ENCODE data around the gene KCP. TPM values are rescaled to one million over a fixed set of nuclear protein-coding genes. Genes with fewer than 3 reads are reported as not detected.

KCP gene
- total RNA-seq, 1 donor from 2014 or later = 0.06 TPM

DNA sequence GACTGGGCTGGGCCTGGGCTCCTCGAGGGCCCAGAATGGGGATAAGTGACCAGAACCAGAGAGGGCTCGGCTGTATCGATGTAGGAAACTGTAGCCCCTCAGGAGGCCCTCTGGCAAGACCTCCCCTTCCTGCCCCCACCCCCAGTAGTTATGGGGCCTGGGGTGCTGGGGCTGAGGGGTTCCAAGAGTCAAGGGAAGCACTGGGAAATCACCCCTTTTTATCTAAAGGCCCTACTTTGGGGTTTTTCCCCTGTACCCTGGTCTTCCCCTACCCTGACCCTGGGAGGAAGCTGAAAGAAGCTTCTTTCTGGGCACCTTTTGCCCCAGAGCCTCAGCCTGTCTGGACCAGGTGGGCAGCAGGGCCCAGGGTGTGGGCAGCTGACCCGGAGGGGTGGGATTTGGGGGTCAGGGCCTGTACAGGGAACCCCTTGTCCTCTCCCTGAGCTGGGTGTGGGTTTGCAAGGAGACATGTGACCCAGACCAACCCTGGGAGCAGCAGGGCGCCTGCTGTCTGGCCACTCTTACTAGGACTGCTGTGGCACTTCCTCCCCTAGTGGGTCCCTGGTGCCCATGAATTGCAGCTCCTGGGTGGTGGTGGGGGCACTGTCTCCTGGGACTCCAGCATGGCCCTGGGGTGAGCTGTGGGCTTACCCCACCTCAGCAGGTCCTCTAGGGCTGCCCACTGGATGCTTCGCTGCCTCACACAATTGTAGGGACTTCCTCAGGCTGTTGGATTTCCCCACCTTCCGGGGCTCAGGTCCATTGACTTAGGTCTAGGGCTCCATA, 28.8 kb upstream of the KCP start:
- no peak for DNase-seq (ENCODE audit: extremely low read depth, low read depth, low spot score)

DNA sequence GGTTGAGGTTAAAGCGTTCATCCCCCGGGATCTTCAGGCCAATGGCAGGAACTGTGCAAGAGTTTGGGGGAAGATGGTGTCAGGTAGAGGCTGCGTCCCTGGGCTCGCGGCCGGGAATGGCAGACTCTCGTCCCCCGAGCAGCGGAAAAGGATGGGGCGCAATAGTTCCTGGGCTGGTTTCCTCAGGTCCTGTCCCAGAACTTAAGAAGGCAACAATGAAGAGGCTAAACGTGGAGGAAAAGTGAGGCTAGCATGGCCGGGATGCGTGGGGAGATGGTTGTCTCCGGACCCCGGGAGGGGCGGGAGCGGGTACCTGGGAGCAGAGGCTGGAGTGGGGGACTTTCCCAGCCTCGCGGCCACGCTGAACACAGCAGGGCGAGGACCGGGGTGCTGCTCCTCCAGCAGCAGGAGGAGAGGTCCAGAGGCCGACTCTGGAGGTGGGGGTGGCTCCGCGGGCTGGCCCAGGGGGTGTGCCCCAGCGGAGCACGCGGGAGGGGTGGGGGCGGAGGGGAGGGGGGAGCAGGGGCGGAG, 28.1 kb upstream of the KCP start:
- DNase-seq (ENCODE audit: extremely low read depth, low read depth, low spot score) = no peak

DNA sequence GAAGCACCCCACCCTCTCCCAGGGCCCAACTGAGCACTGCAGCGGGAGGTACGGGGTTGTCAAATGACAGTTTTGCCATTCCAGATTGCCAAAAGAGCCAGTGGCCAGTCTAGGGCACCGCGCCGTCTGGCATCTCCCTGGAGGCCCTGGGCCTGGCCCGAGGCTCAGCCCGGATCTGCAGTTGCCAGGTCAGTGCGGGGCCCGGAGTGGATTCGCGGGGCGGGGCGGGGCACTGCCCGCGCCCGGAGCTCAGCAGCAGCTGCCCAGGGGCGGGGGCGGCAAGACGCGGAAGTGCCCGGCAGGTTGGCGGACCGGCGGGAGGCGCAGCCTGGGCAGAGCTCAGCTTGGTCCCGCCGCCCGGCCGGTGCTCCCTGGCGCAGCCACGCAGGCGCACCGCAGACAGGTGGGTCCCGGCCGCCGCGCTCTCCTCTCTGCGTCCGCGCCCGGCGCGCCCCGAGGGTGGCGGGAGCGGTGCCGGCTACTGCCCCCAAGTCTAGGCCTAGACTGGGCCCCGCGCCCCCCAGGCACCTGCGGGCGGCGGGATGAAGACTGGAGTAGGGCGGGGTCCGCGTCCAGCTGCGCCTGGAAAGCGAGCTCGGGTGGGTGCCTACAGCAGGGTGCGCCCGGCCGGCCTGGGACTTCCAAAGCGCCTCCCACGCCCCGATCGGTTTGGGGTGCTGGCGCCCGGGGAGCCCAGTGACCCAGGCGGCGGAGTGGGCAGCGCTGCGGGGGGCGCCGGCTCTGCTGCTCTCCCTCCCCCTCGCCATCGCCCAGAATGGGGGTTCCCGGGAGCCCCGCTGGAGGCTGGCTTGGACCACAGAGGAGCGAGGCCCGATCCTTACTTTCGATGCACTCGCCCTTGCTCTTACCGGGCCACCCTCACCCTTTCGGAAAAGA, 27.4 kb upstream of the KCP start, which contains the start of gene IRF5:
Gene IRF5, plus strand, starts transcription at position 281 of the 897 bp plus-strand sequence. CDS start 4,155 bp downstream, outside the sequence.
- DNase-seq (ENCODE audit: extremely low read depth, low read depth, low spot score) = no peak

DNA sequence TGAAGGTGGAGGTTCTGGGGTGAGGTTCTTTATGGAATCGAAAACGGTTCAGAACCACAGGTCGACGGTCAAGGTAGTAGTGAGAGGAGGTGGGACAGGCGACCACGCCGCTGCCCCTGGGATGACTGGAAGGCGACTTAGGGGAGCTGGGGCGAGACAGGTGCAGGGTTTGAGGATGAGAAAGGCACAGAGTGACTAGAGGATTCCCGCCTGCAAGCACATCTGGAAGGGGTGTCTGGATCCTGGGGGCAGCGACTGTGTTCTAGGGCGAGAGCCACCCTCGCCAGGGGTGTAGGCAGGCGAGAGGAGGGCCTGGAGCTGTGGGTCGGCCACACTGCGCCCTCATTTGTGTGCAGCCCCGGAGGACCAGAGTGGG, 26.8 kb upstream of the KCP start:
- DNase-seq (ENCODE audit: extremely low read depth, low read depth, low spot score) = no peak

DNA sequence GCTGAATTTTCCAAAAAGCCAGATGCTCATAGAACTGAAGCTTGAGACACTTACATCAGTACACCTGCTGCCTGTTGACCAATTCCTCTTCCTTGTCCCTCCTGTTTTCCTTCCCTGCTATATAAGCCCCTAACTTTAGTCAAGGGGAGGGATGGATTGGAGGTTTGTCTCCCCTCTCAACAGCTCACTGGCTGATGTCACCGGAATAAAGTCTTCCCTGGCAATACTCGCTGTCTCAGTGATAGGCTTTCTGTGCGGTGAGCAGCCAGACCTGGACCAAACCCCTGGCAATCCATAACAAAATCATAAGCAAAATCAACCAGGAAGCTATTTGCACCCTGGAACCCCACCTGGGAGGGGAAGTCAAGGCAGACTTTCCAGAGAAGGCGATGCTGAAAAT, 26.3 kb upstream of the KCP start:
- DNase-seq (ENCODE audit: extremely low read depth, low read depth, low spot score) = no peak

DNA sequence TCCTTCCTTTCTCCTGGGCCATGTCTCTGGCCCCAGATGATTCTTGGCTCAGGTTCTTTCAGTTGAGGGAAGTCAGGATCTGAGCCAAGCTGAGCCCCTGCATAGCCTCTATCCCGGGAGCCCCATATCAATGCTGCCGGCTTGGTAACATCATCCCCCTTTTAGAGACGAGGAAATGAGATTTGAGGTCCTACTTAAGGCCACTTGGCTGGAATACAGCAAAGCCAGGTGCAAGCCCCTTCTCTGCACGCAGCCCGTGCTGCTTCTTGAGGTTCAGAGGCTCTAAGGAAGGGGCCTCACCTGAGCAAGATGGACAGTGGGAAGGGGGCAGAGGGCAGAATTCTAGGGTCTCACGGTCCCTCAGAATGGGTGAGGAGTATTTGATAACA, 24.8 kb upstream of the KCP start:
- DNase-seq (ENCODE audit: extremely low read depth, low read depth, low spot score) = no peak

DNA sequence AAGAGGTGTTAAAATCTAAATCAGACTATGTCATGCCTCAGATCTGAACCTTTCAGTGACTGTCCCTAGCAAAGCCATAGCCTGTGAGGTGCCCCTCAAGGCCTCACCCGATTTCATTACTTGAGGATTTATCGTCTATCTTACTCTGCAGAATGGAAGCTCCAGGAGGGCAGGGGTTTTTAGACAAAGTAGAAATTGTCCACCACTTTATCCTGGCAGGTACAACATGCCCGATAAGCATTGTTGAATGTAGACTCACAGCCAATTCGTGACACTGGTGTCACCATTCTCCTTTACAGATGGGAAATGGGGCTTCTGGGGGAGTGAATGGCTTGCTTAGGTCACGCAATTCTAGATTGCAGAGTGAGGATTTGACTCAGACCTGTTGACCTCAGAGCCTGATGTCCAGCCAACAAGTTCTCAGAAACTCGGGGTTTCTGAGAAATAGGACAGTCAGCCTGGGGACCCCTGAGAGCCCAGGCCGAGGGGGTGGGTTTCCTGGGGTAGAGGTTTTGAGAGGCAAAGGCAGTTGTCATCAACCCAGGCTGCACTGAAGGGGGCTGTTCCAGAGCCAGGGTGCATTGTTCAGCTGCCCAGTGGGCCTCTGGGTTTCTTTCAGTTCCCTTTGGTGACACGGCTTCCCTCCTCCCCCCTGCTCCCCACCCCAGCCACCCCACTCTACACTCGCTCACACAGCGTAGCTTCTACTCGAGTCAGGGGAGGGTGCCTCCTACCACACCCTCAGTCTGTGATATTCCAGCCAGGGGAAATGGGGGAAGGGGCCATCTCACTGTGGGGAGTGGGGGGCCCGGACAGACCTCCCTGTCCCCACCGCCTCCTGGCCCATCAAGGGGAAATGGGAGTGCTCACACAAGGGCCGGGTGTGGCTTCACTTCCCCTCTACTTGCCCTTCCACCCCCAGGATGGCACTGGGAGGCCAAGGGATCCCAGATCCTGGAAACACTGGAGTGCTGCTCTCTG, 24.1 kb upstream of the KCP start:
- no peak for DNase-seq (ENCODE audit: extremely low read depth, low read depth, low spot score)

DNA sequence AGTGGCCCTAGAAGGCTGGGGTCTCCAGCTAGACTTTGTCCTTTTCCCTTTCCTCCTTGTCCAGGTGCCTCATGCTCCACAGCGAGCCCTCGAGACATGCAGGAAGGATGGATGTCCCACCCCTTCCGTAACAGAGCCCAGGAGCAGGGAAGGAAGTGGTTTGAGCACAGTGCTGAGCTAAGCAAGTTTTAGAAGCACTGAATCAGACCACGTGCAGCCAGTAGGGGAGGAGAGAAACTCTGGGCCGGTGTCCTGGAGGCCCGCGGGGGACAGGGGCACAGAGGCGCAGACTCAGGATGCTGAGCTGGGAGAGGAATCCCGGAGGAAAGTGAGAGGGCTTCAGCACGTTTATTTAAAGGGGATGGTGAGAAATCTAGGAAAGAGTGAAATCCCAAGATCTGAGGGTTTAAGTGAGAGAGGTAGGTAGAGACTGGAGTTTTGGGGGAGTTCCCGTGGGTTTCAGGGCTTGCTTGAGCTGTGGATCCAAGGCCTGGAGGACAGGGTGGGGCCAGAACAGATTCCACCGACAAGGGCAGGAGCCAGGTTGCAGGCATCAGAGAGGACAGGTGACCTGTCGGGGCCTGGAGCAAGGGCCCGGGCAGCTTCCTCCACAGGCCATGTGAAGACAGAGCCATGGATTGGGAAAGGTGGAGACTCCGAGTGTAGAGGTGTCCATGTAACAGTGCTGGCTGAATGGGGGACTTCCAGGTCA, 22.8 kb upstream of the KCP start:
- no peak for DNase-seq (ENCODE audit: extremely low read depth, low read depth, low spot score)

DNA sequence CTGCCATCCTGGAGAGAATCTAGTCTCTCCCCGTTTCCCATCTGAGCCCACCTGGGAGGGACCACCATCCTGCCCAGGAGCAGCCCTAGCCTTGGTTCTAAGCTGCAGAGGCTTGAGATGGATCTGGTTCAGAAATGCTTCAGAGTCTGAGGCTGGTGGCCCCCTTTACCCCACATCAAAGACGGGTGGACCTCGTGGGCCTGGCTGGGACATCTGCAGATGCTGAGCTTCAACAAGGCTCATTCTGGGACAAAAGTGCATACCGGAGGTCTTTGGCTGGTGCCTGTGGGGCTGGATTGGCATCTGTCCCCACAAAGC, 22.3 kb upstream of the KCP start:
- no peak for DNase-seq (ENCODE audit: extremely low read depth, low read depth, low spot score)

DNA sequence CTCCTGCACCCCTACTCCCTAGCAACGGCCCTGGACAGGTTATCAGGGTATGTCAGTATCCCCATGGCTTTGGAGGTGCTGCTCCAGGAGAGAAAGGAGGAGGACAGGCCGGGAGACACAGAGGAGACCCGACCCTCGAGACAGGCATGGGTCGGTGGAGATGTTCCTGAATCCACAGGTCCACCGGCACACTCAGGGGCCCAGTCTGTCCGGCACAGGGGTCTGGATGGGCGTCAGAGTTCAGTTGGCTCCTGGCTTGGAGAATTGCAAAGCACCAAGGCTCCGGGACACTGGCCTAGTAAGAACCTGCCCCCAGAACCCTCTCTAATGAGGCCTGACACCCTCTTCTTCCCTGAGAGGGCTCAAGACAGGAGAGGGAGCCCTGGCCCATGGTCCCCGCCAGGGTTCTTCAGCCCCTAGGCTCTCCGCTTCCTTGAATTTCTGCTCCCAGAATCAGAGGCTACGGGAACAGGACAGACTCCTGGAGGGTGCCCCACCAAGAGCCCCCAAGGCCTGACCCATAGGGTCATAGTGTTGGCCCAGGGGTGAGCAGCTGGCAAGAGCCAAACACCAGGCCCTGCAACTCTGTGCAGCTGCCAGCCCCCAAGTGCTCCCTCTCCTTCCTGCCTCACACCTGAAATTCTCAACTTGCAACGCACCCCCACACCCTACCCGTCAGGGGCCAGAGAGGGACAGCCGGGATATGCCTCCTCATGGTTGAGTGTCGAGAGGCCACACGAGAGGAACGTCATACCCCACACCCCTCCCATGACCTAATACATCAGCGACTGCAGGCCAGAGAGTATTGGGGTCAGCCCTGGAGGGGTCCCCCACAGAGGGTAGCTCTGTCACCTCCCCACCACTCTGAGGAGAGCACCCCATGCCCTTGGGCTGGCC, 21.7 kb upstream of the KCP start:
- DNase-seq (ENCODE audit: extremely low read depth, low read depth, low spot score) = no peak

DNA sequence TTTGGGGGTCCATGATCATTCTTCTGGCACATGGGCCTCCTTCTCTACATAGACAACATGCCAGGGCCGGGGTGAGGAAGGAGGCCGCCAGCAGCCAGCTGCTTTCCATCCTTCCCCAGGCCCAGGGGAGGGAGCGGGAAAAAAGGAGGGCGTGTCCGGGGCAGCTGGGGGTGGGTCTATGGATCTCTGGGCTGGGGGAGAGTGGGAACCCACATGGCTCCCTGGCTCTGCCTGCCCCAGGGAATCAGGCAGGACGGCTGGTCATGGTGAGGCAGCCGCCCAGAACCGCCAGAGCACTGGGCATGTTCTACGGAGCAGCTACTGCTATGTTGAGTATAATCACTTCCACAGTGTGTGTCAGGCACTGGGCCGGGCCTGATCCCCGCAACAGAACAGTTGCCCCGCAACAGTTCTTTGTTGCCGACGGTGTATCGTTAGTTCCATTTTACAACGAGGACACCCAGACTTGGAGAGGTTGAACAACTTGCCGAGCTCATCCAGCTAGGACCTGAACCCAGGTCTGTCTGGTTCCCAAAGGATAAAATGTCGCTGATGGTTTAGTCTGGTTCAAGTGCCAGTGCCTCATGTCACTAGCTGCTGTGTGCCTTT, 20.8 kb upstream of the KCP start:
- DNase-seq (ENCODE audit: extremely low read depth, low read depth, low spot score) = no peak

DNA sequence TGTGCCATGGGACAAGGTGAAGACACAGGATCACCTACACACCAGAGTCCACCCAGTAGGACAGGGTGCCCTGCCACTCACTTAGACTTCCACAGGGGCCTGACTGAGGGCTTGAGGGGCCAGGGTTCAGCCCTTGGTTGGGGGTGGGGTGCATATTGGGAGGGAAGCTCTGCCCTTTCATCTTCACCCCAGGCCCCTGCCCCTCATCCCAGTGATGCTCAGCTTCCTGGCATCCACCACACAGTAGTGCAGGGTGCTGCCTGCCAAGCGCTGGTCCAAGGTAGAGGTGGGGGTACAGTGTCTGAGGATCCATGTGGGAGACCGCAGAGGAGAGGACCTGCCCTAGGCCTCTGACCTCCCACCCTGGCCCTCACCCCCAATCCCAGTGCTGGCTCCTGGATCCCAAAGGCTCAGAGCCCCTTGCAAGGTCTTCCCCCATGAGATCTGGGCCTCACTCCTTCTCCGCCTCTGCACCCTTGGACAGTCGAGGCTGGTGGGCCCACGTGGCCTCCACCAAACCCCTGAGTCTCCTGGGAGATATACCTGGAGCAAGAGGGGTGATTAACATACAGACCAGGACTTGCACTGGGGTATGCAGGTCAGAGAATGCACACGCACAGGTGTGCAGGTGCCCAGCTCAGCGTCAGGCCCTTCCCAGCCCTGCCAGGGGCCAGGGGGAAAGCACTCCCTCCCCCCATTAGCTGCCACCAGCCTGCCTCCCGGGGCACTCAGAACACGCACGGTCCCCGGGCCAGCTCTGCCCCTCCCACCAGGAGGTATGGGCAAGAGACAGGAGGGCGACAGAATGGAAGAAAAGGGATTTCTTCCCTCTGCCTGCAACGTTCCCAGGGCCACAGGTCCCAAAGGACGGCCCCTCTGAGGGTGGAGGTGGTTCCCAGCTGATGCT, 18.6 kb upstream of the KCP start:
- no peak for DNase-seq (ENCODE audit: extremely low read depth, low read depth, low spot score)

DNA sequence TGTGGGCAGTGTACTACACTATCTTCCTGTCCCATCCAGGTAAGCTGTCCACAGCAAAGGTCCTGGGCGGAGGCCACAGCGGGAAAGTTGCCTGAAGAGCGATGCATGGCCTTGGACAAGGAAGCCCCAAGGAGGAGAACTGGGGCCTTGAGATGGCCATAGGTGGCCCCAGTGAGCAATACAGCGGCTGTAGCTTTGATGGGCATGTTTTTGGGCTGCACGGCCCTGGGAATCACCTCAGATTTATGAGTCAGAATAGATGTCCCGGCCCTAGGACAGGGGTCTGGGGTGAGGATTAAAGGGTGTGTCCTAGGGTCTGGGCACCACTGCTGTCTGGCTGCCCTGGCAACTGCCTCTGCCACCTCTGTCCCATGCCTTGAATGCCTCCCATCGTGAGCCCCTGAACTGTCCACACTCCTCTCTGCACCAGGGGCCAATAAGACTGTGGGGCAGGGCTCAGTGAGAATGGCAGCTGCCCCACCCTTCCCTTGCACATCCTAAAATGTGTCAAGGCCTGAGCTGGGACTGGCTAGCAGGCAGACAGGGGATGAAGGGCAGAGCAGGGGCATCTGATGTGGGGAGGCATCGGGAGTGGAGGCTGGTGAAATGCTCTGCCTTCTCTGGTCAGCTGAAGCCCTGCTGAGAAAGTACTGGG, 17.8 kb upstream of the KCP start:
- DNase-seq (ENCODE audit: extremely low read depth, low read depth, low spot score) = no peak

DNA sequence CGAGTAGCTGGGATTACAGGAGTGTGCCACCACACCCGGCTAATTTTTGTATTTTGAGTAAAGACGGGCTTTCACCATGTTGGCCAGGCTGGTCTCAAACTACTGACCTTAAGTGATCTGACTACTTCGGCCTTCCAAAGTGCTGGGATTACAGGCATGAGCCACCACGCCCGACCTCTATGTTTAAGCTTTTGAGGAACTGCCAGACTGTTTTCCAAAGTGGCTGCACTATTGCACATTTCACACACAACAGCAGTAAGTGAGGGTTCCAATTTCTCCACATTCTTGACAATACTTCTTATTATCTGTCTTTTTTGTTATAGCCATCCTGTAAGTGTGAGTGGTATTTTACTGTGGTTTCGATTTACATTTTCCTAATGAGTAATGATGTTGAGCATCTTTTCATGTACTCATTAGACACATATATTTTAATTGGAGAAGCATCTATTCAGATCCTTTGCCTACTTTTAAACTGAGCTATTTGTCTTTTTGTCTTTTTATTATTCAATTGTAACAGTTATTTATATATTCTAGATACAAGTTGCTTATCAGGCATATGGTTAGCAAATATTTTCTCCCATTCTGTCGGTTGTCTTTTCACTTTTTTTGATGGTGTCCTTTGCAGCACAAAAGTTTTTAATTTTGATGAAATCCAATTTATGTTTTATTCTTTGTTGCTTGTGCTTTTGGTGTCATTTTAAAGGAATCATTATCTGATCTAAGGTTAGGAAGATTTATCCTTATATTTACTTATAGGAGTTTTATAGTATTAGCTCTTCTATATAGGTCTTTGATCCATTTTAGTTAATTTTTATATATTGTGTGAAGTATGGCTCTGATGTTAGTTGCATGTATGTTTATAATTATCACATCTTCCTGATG, 14.4 kb upstream of the KCP start:
- DNase-seq (ENCODE audit: extremely low read depth, low read depth, low spot score) = no peak

DNA sequence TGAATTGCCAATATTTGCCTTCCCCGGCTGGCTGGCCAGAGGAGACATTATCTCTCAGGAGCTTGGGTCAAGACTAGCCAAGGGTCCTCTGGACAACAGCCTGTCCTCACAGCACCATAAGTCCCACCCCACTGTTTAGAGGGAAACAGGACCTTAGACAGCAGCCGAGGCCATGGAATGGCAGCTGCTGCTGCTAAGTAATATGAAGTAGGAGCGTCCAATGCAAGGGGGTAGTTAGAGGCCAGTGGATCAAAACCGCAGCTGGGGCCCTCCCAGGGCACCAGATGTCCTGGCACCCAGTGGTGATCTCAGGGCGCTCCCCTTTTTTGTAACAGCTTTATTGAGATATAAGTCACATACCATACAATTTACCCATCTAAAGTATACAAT, 12.9 kb upstream of the KCP start:
- no peak for DNase-seq (ENCODE audit: extremely low read depth, low read depth, low spot score)
